SK-N-SH (cell line): Measurements from ENCODE around the gene ZNRD2. TPM values are rescaled to one million over a fixed set of nuclear protein-coding genes. Genes with fewer than 3 reads are reported as not detected.

Source experiments
- CTCF ChIA-PET: fragments of 300-600, 350-600 bp; formaldehyde crosslinking; extraction: SDS; loops from one replicate; lab custom pipeline; 2021; lab: Yijun Ruan, JAX
- POLR2A ChIA-PET: fragments of 350-600 bp; sonication (Branson Sonifier 250); formaldehyde crosslinking; extraction: SDS; loops from one replicate; lab custom pipeline; 2020; ENCODE audit warnings: antibody characterized with exemption, inconsistent platforms; lab: Yijun Ruan, JAX
- DNase-seq: peaks from one replicate; pipeline ENCODE4 v3.0.0; 2012
- H2AFZ ChIP-seq: fragments of 200-600 bp; sonication (generic); 2 replicates; pipeline ENCODE4 v1.8.1; 2016; ENCODE audit warnings: antibody characterized with exemption, mild to moderate bottlenecking, low read depth
- H3F3A ChIP-seq: fragments of 200-600 bp; sonication (generic); replicated peaks from 2 replicates; pipeline ENCODE3; 2016; ENCODE audit warnings: antibody characterized with exemption, mild to moderate bottlenecking; ENCODE audit not compliant: insufficient read depth
- H3K27ac ChIP-seq, 2 experiments: fragments of 200-500 bp in 1 of 2; fragments of 200-600 bp in 1 of 2; sonication (Bioruptor generic) in 1 of 2; sonication (generic), shearing (Covaris generic) in 1 of 2; 2 replicates each; pipeline versions ENCODE4 v1.5.1 to v1.6.1; 2014 to 2016; ENCODE audit warnings: low read depth in 2 of 2, inconsistent platforms in 1 of 2, low read length in 1 of 2, mild to moderate bottlenecking in 1 of 2, mixed read lengths in 1 of 2
- H3K27me3 ChIP-seq: fragments of 200-600 bp; sonication (generic), shearing (Covaris generic); 2 replicates; pipeline ENCODE4 v1.6.1; 2016; ENCODE audit warnings: mixed run types; ENCODE audit not compliant: insufficient read depth
- H3K36me3 ChIP-seq, 2 experiments: fragments of 200-500 bp in 1 of 2; fragments of 200-600 bp in 1 of 2; sonication (Bioruptor generic) in 1 of 2; sonication (generic) in 1 of 2; replicated peaks in 1 of 2; 2 replicates each; pipeline versions ENCODE3 to v1.5.1; 2014 to 2016; ENCODE audit warnings: low read length in 1 of 2, mild to moderate bottlenecking in 1 of 2; ENCODE audit not compliant: insufficient read depth in 2 of 2, control insufficient read depth in 1 of 2
- H3K4me1 ChIP-seq, 2 experiments: fragments of 200-500 bp in 1 of 2; fragments of 200-600 bp in 1 of 2; sonication (Bioruptor generic) in 1 of 2; sonication (generic), shearing (Covaris generic) in 1 of 2; 2 replicates each; pipeline versions ENCODE4 v1.5.1 to v1.6.1; 2014 to 2016; ENCODE audit warnings: low read depth in 1 of 2, low read length in 1 of 2, mixed run types in 1 of 2; ENCODE audit not compliant: insufficient read depth in 2 of 2, control insufficient read depth in 1 of 2
- H3K4me2 ChIP-seq: fragments of 200-600 bp; sonication (generic), shearing (Covaris generic); 2 replicates; pipeline ENCODE4 v1.6.1; 2017; ENCODE audit warnings: mixed run types
- H3K4me3 ChIP-seq, 2 experiments: fragments of 200-500 bp in 1 of 2; fragments of 200-600 bp in 1 of 2; sonication (Bioruptor generic) in 1 of 2; sonication (generic), shearing (Covaris generic) in 1 of 2; 2 replicates each; pipeline versions ENCODE4 v1.5.1 to v1.8.1; 2014 to 2016; ENCODE audit warnings: low read depth in 2 of 2, inconsistent platforms in 1 of 2, low read length in 1 of 2, mild to moderate bottlenecking in 1 of 2, mixed read lengths in 1 of 2, moderate library complexity in 1 of 2
- H3K79me2 ChIP-seq: fragments of 200-600 bp; sonication (generic); 2 replicates; pipeline ENCODE4 v1.8.1; 2017; ENCODE audit warnings: mild to moderate bottlenecking; ENCODE audit not compliant: insufficient read depth
- H3K9ac ChIP-seq: fragments of 200-600 bp; sonication (generic); 2 replicates; pipeline ENCODE4 v1.6.1; 2017; ENCODE audit warnings: mixed run types
- H3K9me2 ChIP-seq: fragments of 200-600 bp; sonication (generic); 2 replicates; pipeline ENCODE4 v1.6.1; 2017; ENCODE audit warnings: mixed run types
- H3K9me3 ChIP-seq: fragments of 200-600 bp; sonication (generic); 2 replicates; pipeline ENCODE4 v1.6.1; 2017; ENCODE audit warnings: mixed run types, mild to moderate bottlenecking, moderate library complexity
- H4K20me1 ChIP-seq: fragments of 200-600 bp; sonication (generic); 2 replicates; pipeline ENCODE4 v1.6.1; 2017; ENCODE audit warnings: mild to moderate bottlenecking, mixed run types; ENCODE audit not compliant: insufficient read depth
- FOXJ3 ChIP-seq: sonication (generic); formaldehyde crosslinking; IDR thresholded peaks from 2 replicates; pipeline ENCODE4 v1.5.1; 2020; ENCODE audit warnings: mild to moderate bottlenecking, missing genetic modification reagents
- POLR2AphosphoS5 ChIP-seq: IDR thresholded peaks from 2 replicates; pipeline ENCODE4 v1.6.1; 2012; ENCODE audit warnings: low read depth, low read length
- REST ChIP-seq: IDR thresholded peaks from 2 replicates; pipeline ENCODE4 v1.6.1; 2012; ENCODE audit warnings: mild to moderate bottlenecking, low read depth, low read length, moderate library complexity
- WGBS: methylation state at CpG from one replicate; pipeline ENCODE4 v1.1.6; 2017; ENCODE audit warnings: low lambda C conversion rate; 5-methylcytosine and 5-hydroxymethylcytosine counted together
- polyA plus RNA-seq, 3 experiments: library from polyadenylated mRNA; depleted of rRNA; stranded (reverse); fragments of >200 nt; gene quantifications; 2 replicates each; pipeline ENCODE4 v1.2.3, GENCODE V29; 2012

ZNRD2 gene
- polyA plus RNA-seq, 1 of the 3 experiments (the other 2 are of a cell fraction) = 78.1 TPM

GRCh38 chr11:65617990-65618751 lies 47.9 kb downstream of the ZNRD2 start:
- peaks cover 0 to 16% of the 10 kb centered on the region in 2 experiments; a peak in 1 of 4 replicates for H3K4me1 ChIP-seq
- ChIA-PET CTCF (interaction anchor here (0.9 to 4.9 kb wide), 4 partner anchors 8 to 45 kb away, joined by 3 to 18 read pairs (median 10); partner anchors contain the start of gene SIPA1), POLR2A (interaction anchor here (1.1 kb wide), 1 partner anchor 23 kb away, joined by 3 read pairs; no protein-coding TSS in a partner anchor)
- no peak for DNase-seq
- peaks cover 4% of the 10 kb centered on the region for H3F3A ChIP-seq
- H3K36me3 ChIP-seq = peaks cover 11 to 57% of the 10 kb centered on the region in 2 experiments
- no peaks in the 10 kb centered on the region for H3K9me2 ChIP-seq
- no peak for TF ChIP-seq FOXJ3 (CRISPR knock-in tag)
- no peak for TF ChIP-seq POLR2AphosphoS5
- 94% methylated on average over 22 of the region's 33 CpGs for WGBS
- peaks cover 72% of the 10 kb centered on the region for H3K79me2 ChIP-seq
- H2AFZ ChIP-seq = no peak overlapping the region
- no peaks in the 10 kb centered on the region for H3K27me3 ChIP-seq
- peaks cover 23% of the 10 kb centered on the region for H4K20me1 ChIP-seq
- H3K9ac ChIP-seq = no peak overlapping the region
- H3K4me3 ChIP-seq = no peak overlapping the region; a peak in 1 of 4 replicates
- no peaks in the 10 kb centered on the region for H3K9me3 ChIP-seq
- no peak overlapping the region for H3K4me2 ChIP-seq
- no peak overlapping the region for H3K27ac ChIP-seq

GRCh38 chr11:65618763-65619162 lies 48.5 kb downstream of the ZNRD2 start:
- Histone ChIP-seq H2AFZ (no peak overlapping the region), H3K79me2 (peaks cover 66% of the 10 kb centered on the region), H3K9me3 (no peaks in the 10 kb centered on the region), H3K9ac (no peak overlapping the region), H3F3A (peaks cover 4% of the 10 kb centered on the region), H3K36me3 (peaks cover 11 to 63% of the 10 kb centered on the region in 2 experiments), H3K9me2 (no peaks in the 10 kb centered on the region), H3K4me3 (no peak overlapping the region), H3K4me1 (peaks cover 0 to 13% of the 10 kb centered on the region in 2 experiments; a peak in 1 of 4 replicates), H3K27ac (no peak overlapping the region), H3K4me2 (no peak overlapping the region), H3K27me3 (no peaks in the 10 kb centered on the region), H4K20me1 (peaks cover 23% of the 10 kb centered on the region)
- ChIA-PET POLR2A (interaction anchor here (1.1 kb wide), 1 partner anchor 22 kb away, joined by 3 read pairs; no protein-coding TSS in a partner anchor), CTCF (interaction anchor here (0.9 to 4.9 kb wide), 3 partner anchors 8 to 45 kb away, joined by 3 to 18 read pairs (median 18); partner anchors contain the start of gene SIPA1)
- DNase-seq = no peak
- no peak for TF ChIP-seq REST
- 80% methylated on average over 5 of the region's 14 CpGs for WGBS
